ENCODE measurements around the gene ADIRF. TPM values are rescaled to one million over a fixed set of nuclear protein-coding genes. Genes with fewer than 3 reads are reported as not detected.
"Not testable (repeated sequence)": the region's sequence is repeated elsewhere in the genome, so short reads cannot be mapped to it uniquely, and the experiment has no call there.

The ADIRF gene
- not detected in 2 replicates for total RNA-seq
- long read RNA-seq: 0 reads

DNA sequence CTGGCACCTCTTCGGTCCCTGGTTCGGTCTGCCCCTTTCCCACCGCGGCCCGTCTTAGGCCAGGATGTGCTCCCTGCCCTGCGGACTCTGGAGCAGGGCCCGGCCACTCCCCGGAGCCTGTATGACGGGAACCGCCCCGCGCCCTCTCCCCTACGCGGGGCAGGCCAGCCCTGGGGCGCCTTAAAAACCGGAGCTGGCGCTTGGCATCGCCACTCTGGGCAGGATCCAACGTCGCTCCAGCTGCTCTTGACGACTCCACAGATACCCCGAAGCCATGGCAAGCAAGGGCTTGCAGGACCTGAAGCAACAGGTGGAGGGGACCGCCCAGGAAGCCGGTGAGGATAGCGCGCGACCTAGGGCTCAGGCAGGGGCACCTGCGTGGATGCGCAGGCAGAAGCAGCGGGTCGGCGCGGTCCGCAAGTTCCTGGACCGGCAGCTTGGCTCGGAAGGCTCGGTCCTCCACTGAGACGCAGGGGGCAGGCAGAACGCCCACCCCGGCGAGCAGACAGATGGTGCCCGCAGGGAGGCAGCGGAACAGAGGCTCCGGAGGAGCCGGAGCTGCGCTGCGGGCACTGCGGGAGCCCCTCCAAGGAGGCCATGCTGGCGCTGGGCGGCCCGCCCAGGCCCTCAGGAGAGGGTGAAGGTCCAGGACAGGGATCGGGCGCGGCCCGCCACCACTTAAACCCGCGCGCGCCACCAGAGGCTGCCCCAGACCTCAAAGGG, at the start of gene ADIRF:
TSS of gene ADIRF (plus strand) at position 212 of the 723 bp plus-strand sequence. CDS start at position 275, 63 bp downstream.
- DNase-seq (ENCODE audit: low read depth, low spot score): no peak
- Mint-ChIP-seq H3K36me3 (ENCODE audit: low read depth) (no peaks in the 10 kb centered on the region), H3K27ac (ENCODE audit: unreplicated experiment) (no peak within 1 kb of the TSS), H3K4me3 (no peak within 1 kb of the TSS), H3K9me3 (no peaks in the 10 kb centered on the region), H3K4me1 (peaks cover 34% of the 10 kb centered on the region), H3K27me3 (ENCODE audit: low read depth) (peaks cover 18% of the 10 kb centered on the region)
- TF ChIP-seq, protein P1, sequence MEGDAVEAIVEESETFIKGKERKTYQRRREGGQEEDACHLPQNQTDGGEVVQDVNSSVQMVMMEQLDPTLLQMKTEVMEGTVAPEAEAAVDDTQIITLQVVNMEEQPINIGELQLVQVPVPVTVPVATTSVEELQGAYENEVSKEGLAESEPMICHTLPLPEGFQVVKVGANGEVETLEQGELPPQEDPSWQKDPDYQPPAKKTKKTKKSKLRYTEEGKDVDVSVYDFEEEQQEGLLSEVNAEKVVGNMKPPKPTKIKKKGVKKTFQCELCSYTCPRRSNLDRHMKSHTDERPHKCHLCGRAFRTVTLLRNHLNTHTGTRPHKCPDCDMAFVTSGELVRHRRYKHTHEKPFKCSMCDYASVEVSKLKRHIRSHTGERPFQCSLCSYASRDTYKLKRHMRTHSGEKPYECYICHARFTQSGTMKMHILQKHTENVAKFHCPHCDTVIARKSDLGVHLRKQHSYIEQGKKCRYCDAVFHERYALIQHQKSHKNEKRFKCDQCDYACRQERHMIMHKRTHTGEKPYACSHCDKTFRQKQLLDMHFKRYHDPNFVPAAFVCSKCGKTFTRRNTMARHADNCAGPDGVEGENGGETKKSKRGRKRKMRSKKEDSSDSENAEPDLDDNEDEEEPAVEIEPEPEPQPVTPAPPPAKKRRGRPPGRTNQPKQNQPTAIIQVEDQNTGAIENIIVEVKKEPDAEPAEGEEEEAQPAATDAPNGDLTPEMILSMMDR (conservative IDR thresholded peaks at IDR 0.05): no peak

DNA sequence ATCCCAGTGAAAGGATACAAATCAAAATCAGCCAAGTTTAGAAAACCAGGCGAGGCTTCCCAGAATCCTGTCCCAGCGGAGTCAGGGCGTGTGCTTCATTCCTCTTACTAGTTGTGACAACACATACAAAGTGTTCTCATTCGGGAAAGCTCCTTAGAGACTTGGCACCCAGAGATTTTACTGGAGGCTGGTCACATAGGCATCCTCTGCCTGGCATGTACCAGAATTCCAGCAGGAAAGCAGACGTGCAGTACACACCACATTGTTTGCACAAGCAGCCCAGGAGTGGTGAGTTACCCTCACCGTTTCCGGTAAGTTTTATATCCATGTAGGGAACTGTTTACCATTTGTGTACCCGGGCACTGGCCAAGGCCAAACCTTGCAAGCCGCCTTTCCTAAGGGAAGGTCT, 45.7 kb upstream of the ADIRF start:
- peaks cover 23% of the 10 kb centered on the region for H3K36me3 Mint-ChIP-seq (ENCODE audit: low read depth)
- no peaks in the 10 kb centered on the region for H3K4me1 Mint-ChIP-seq
- H3K9me3 Mint-ChIP-seq: no peaks in the 10 kb centered on the region
- H3K27ac Mint-ChIP-seq (ENCODE audit: unreplicated experiment): no peak overlapping the region
- DNase-seq (ENCODE audit: low read depth, low spot score): no peak
- TF ChIP-seq, protein P1 (conservative IDR thresholded peaks at IDR 0.05): no peak
- H3K27me3 Mint-ChIP-seq (ENCODE audit: low read depth): no peaks in the 10 kb centered on the region
- no peak overlapping the region for H3K4me3 Mint-ChIP-seq

DNA sequence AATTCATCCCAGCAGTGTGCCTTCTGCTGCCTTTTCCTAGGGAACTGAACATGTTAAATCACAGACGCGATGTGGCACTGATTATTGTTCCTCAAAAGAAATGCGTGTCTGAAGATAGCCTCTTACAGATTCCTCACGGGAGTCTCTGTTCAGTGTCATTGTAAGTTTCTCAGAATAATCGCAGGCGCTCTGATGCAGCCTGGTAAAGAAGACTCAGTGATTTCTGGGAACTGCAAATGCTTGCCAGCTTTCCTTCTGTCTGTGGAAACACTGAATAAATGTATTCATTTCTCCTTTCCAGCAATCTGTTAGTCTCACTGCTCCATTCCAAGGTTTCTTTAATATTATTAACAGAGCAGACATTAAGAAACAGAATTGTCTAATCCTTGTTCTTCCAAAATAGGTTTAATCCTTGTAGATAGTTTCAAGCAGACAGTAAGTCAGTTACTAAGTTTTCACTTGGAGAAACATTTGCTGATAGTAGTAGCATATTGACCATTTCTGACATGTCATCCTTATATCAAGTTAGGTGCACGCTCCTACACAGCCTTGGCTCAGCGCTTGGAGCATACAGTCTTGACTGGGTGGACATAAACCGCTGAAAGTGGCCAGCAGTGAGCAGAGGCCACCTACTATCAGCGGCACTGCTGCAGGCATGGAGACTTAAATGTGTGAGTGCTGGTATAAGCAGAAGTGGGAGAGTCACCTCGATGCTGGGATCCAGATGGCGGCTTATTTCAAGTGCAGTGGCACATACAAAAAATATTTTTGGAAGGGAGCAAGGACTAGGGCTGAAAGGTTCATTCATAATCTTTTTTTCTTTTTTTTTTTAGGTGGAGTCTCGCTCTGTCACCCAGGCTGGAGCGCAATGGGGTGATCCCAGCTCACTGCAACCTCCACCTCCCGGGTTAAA, 38.6 kb upstream of the ADIRF start:
- no peaks in the 10 kb centered on the region for H3K27me3 Mint-ChIP-seq (ENCODE audit: low read depth)
- no peak for DNase-seq (ENCODE audit: low read depth, low spot score)
- peaks cover 11% of the 10 kb centered on the region for H3K36me3 Mint-ChIP-seq (ENCODE audit: low read depth)
- H3K4me1 Mint-ChIP-seq: no peaks in the 10 kb centered on the region
- TF ChIP-seq, protein P1 (conservative IDR thresholded peaks at IDR 0.05): no peak
- no peak overlapping the region for H3K4me3 Mint-ChIP-seq
- no peak overlapping the region for H3K27ac Mint-ChIP-seq (ENCODE audit: unreplicated experiment)
- no peaks in the 10 kb centered on the region for H3K9me3 Mint-ChIP-seq

DNA sequence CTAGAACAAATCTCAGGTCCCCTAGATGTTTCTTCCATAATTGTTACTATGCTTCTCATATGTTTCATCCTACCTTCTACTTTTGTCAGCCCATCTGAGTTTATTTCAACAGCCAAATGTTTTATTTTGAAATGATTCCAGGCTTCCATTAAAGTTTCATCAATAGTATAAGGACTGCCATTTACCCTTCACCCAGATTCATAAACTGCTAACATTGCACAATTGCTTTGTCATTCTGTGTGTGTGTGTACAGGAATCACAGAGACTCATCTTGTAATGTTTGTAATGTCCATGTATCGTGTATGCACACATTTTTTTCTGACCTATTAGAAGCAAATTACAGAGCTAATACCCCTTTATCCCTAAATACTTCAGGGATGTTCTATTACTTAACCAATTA, 36.4 kb upstream of the ADIRF start:
- peaks cover 11% of the 10 kb centered on the region for H3K36me3 Mint-ChIP-seq (ENCODE audit: low read depth)
- no peaks in the 10 kb centered on the region for H3K4me1 Mint-ChIP-seq
- H3K27ac Mint-ChIP-seq (ENCODE audit: unreplicated experiment): no peak overlapping the region
- TF ChIP-seq, protein P1 (conservative IDR thresholded peaks at IDR 0.05): no peak
- DNase-seq (ENCODE audit: low read depth, low spot score): no peak
- no peaks in the 10 kb centered on the region for H3K27me3 Mint-ChIP-seq (ENCODE audit: low read depth)
- no peak overlapping the region for H3K4me3 Mint-ChIP-seq
- H3K9me3 Mint-ChIP-seq: no peaks in the 10 kb centered on the region

DNA sequence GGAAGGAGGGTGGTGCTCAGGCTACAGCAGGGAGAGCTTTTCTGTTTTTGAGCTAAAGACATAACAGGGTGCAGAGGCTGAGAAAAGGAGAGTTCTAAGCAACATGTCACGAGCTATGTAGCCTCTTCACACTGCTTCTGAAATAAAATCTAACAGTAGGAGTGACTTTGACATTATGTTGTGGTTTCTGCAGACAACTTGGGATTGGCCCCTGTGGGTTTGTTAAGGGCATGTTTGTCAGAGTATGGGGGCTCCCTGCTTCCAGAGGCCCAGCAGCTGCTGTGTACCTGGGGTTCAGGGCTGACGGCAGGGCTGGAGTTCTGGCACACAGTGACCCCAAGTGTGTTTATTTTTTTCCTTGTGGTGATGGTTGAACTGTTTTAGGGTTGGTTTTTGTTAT, 35.6 kb upstream of the ADIRF start:
- TF ChIP-seq, protein P1 (conservative IDR thresholded peaks at IDR 0.05): no peak
- Mint-ChIP-seq H3K27ac (ENCODE audit: unreplicated experiment) (no peak overlapping the region), H3K4me1 (no peaks in the 10 kb centered on the region), H3K27me3 (ENCODE audit: low read depth) (no peaks in the 10 kb centered on the region), H3K9me3 (no peaks in the 10 kb centered on the region), H3K36me3 (ENCODE audit: low read depth) (peaks cover 11% of the 10 kb centered on the region), H3K4me3 (no peak overlapping the region)
- DNase-seq (ENCODE audit: low read depth, low spot score): no peak

DNA sequence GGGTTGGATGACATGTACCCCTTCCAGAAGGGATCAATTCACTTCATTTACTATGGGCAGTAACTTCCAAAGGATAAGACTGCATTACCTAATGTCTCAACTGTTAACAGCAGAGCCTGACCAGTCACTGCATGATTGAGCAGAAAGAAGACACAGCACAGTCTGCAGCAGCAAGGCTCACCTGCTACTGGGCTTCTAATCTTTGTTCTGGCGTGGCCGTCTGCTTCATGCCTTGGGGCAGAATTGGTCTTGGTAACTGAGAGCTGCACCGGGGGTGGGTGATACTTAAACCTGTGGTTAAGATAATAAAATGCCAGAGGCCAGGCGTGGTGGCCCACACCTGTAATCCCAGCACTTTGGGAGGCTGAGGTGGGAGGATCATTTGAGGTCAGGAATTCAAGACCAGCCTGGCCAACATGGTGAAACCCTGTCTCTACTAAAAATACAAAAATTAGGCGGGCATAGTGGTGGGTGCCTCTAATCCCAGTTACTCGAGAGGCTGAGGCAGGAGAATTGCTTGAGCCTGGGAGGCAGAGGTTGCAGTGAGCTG, 34.0 kb upstream of the ADIRF start:
- H3K4me1 Mint-ChIP-seq; H3K27me3 Mint-ChIP-seq (ENCODE audit: low read depth); H3K9me3 Mint-ChIP-seq; H3K27ac Mint-ChIP-seq (ENCODE audit: unreplicated experiment); H3K4me3 Mint-ChIP-seq; DNase-seq (ENCODE audit: low read depth, low spot score): not testable (repeated sequence)
- peaks cover 11% of the 10 kb centered on the region for H3K36me3 Mint-ChIP-seq (ENCODE audit: low read depth)
